ENCODE results near the gene MTHFD1L.

GRCh38 chr6:150964765-150965164 lies 99.3 kb downstream of the MTHFD1L start:
- TF ChIP-seq CTCF (conservative IDR thresholded peaks at IDR 0.05) (no peak), ZFX (IDR thresholded peaks at IDR 0.05) (no peak)

Measured in C4-2B (cell line).